Measurements from ENCODE around the gene HMX1.

DNA sequence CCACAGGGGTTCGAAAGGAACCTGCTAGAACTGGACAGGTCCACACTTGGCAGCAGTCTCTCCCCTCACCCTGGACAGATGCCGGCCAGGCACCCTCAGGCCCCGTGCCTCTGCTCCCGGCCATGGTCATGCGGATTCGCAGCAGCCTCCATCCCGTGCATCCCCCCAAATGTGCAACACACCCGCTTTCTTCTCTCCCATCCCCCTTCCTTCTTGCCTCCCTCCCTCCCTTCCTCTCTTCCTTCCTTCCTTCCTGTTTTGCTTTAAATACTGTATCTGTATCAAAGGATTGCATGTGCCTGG is 35.0 kb upstream of the HMX1 start:
- TF ChIP-seq, protein P1, sequence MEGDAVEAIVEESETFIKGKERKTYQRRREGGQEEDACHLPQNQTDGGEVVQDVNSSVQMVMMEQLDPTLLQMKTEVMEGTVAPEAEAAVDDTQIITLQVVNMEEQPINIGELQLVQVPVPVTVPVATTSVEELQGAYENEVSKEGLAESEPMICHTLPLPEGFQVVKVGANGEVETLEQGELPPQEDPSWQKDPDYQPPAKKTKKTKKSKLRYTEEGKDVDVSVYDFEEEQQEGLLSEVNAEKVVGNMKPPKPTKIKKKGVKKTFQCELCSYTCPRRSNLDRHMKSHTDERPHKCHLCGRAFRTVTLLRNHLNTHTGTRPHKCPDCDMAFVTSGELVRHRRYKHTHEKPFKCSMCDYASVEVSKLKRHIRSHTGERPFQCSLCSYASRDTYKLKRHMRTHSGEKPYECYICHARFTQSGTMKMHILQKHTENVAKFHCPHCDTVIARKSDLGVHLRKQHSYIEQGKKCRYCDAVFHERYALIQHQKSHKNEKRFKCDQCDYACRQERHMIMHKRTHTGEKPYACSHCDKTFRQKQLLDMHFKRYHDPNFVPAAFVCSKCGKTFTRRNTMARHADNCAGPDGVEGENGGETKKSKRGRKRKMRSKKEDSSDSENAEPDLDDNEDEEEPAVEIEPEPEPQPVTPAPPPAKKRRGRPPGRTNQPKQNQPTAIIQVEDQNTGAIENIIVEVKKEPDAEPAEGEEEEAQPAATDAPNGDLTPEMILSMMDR (IDR thresholded peaks at IDR 0.05; ENCODE audit: insufficient read depth, low read length) = no peak
- TF ChIP-seq POLR2AphosphoS5 (IDR thresholded peaks at IDR 0.05; ENCODE audit: low read depth) (no peak), GABPA (IDR thresholded peaks at IDR 0.05; ENCODE audit: low read depth) (no peak), SPI1 (IDR thresholded peaks at IDR 0.05; ENCODE audit: borderline replicate concordance, low read depth) (no peak)
- TF ChIP-seq, protein P2, sequence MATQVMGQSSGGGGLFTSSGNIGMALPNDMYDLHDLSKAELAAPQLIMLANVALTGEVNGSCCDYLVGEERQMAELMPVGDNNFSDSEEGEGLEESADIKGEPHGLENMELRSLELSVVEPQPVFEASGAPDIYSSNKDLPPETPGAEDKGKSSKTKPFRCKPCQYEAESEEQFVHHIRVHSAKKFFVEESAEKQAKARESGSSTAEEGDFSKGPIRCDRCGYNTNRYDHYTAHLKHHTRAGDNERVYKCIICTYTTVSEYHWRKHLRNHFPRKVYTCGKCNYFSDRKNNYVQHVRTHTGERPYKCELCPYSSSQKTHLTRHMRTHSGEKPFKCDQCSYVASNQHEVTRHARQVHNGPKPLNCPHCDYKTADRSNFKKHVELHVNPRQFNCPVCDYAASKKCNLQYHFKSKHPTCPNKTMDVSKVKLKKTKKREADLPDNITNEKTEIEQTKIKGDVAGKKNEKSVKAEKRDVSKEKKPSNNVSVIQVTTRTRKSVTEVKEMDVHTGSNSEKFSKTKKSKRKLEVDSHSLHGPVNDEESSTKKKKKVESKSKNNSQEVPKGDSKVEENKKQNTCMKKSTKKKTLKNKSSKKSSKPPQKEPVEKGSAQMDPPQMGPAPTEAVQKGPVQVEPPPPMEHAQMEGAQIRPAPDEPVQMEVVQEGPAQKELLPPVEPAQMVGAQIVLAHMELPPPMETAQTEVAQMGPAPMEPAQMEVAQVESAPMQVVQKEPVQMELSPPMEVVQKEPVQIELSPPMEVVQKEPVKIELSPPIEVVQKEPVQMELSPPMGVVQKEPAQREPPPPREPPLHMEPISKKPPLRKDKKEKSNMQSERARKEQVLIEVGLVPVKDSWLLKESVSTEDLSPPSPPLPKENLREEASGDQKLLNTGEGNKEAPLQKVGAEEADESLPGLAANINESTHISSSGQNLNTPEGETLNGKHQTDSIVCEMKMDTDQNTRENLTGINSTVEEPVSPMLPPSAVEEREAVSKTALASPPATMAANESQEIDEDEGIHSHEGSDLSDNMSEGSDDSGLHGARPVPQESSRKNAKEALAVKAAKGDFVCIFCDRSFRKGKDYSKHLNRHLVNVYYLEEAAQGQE (IDR thresholded peaks at IDR 0.05; ENCODE audit: insufficient replicate concordance, low read depth) = no peak
